ENCODE data around the gene RNF150.

The RNF150 gene

GRCh38 chr4:140930011-140930410 lies 203.3 kb downstream of the RNF150 start:
- no peak for TF ChIP-seq CTCF (IDR thresholded peaks at IDR 0.05)

GRCh38 chr4:140928880-140929279 lies 204.4 kb downstream of the RNF150 start:
- no peak for TF ChIP-seq CTCF (IDR thresholded peaks at IDR 0.05)

GRCh38 chr4:140926672-140927071 lies 206.6 kb downstream of the RNF150 start:
- no peak for TF ChIP-seq CTCF (IDR thresholded peaks at IDR 0.05)

- TF ChIP-seq CTCF (IDR thresholded peaks at IDR 0.05) = no peak
These were observed 207.9 kb downstream of the RNF150 start for GRCh38 chr4:140925417-140925816.

GRCh38 chr4:140924761-140925392 lies 208.4 kb downstream of the RNF150 start:
- no peak for TF ChIP-seq CTCF (IDR thresholded peaks at IDR 0.05)

- TF ChIP-seq CTCF (IDR thresholded peaks at IDR 0.05) = no peak
These were observed 226.0 kb downstream of the RNF150 start for GRCh38 chr4:140906993-140907962.

- TF ChIP-seq CTCF (IDR thresholded peaks at IDR 0.05) = no peak
These were observed 228.4 kb downstream of the RNF150 start for GRCh38 chr4:140904904-140905303.

Measured in LNCAP (cell line).